SJCRH30 (cell line): Measurements from ENCODE around the gene KBTBD8. TPM values are rescaled to one million over a fixed set of nuclear protein-coding genes. Genes with fewer than 3 reads are reported as not detected.

Source experiments
- DNase-seq, 2 experiments: peaks; one replicate each; pipeline ENCODE4 v3.0.0-alpha.2; 2015 to 2020
- H3K27ac ChIP-seq: fragments of 250-450 bp; sonication (Bioruptor Pico); 2 replicates; pipeline ENCODE4 v1.5.1; 2020; ENCODE audit warnings: mild to moderate bottlenecking, moderate library complexity
- H3K27me3 ChIP-seq: fragments of 250-450 bp; sonication (Bioruptor Pico); 2 replicates; pipeline ENCODE4 v1.5.1; 2020; ENCODE audit warnings: mild to moderate bottlenecking, moderate library complexity
- H3K36me3 ChIP-seq: fragments of 250-450 bp; sonication (Bioruptor Pico); 2 replicates; pipeline ENCODE4 v1.5.1; 2020; ENCODE audit warnings: mild to moderate bottlenecking, moderate library complexity
- H3K4me1 ChIP-seq: fragments of 250-450 bp; sonication (Bioruptor Pico); 2 replicates; pipeline ENCODE4 v1.5.1; 2020; ENCODE audit warnings: mild to moderate bottlenecking, moderate library complexity
- H3K4me3 ChIP-seq: fragments of 250-450 bp; sonication (Bioruptor Pico); 2 replicates; pipeline ENCODE4 v1.5.1; 2020; ENCODE audit warnings: mild to moderate bottlenecking, moderate library complexity
- H3K9me3 ChIP-seq: fragments of 250-450 bp; sonication (Bioruptor Pico); replicated peaks from 2 replicates; pipeline ENCODE4 v1.5.1; 2020; ENCODE audit warnings: mild to moderate bottlenecking, moderate library complexity
- total RNA-seq: library from RNA; depleted of rRNA; stranded (reverse); fragments of >200 nt; shearing (Covaris generic); gene quantifications from 2 replicates; pipeline ENCODE4 v1.2.3, GENCODE V29; 2014

KBTBD8 gene
- total RNA-seq, 1 experiment from 2014 or later = 3.7 TPM

GRCh38 chr3:67044295-67044694 lies 46.2 kb downstream of the KBTBD8 start:
- Histone ChIP-seq H3K27ac (no peak overlapping the region), H3K36me3 (no peaks in the 10 kb centered on the region), H3K9me3 (no peaks in the 10 kb centered on the region), H3K4me1 (no peaks in the 10 kb centered on the region), H3K4me3 (no peak overlapping the region), H3K27me3 (no peaks in the 10 kb centered on the region)
- DNase-seq = no peak

DNA sequence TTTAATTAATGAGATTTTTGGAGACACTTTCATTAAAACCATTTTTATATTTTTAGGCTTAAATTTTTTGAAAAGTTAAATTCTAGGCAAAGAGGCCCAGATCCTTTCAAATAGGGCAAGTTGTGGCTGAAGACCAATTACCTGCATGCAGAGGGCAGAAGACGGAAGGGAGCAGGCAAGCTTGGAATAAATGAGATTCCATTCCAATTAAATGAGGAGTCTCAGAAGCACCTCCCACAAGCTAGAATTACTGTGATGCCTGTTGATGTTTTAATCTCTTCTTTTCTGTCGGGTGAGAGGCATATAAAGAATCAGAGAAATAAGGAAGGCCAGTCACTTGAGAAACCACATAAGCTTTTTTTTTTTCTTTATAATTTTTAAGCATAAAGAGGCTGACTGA lies 46.8 kb downstream of the KBTBD8 start:
- no peaks in the 10 kb centered on the region for H3K9me3 ChIP-seq
- no peak overlapping the region for H3K27ac ChIP-seq
- H3K4me1 ChIP-seq = no peaks in the 10 kb centered on the region
- H3K4me3 ChIP-seq = no peak overlapping the region
- H3K36me3 ChIP-seq = no peaks in the 10 kb centered on the region
- no peaks in the 10 kb centered on the region for H3K27me3 ChIP-seq
- DNase-seq = no peak

DNA sequence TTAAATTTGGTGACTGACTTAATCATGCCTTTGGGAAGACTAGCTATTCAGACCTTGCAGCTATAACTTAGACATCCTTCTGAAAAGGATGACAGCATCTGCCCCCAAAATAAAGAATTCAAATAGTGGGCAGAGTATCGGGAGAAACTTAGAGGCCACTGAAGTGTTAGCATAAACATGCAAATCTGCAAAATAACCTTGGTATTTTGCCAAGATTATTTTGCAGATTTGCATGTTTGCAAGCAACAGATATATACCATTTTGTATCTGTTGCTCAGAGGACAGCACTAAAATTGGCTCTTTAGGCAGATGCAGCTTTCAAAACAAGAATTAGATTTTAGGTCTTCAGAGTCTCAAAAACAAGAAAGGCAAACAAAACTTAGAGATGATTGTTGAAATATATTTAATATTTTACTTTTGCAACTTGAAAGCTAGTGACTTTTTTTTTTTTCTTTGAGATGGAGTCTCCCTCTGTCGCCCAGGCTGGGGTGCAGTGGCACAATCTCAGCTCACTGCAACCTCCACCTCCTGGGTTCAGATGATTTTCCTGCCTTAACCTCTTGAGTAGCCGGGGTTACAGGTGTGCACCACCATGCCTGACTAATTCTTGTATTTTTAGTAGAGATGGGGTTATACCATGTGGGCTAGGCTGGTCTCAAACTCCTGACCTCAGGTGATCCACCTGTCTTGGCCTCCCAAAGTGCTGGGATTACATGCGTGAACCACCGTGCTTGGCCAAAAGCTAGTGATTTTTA lies 47.8 kb downstream of the KBTBD8 start:
- H3K36me3 ChIP-seq = no peaks in the 10 kb centered on the region
- H3K4me1 ChIP-seq = no peaks in the 10 kb centered on the region
- H3K4me3 ChIP-seq = no peak overlapping the region
- DNase-seq = no peak
- H3K27ac ChIP-seq = no peak overlapping the region
- H3K27me3 ChIP-seq = no peaks in the 10 kb centered on the region
- no peaks in the 10 kb centered on the region for H3K9me3 ChIP-seq

GRCh38 chr3:67047051-67047450 lies 48.9 kb downstream of the KBTBD8 start:
- Histone ChIP-seq H3K4me3 (no peak overlapping the region), H3K36me3 (no peaks in the 10 kb centered on the region), H3K27ac (no peak overlapping the region), H3K27me3 (no peaks in the 10 kb centered on the region), H3K4me1 (no peaks in the 10 kb centered on the region), H3K9me3 (no peaks in the 10 kb centered on the region)
- no peak for DNase-seq

DNA sequence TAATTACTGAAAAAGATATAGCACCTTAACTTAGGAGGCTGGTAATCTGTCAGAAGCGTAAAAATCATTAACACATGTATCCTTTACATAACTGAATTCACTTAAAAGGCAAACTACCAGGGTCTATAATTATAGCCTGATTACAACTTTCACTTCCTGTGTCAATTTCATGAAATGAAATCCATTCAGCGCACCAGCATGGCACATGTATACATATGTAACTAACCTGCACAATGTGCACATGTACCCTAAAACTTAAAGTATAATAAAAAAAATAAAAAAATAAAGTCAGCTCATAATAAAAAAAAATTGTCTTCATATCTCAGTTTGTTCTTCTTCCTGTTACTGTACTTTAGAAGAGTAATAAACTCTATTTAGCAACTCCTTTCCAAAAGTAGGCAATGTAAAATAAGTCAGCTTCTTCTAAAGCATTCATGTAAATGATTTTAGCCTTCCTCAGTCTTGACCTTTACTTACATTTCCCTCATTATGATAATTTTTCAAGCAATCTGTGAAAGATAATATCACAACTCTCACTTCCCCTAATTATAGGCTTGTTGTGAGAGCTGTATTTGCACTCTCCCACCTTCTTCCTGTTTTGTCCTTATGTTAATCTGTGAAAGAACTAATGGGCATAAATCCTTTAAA lies 50.1 kb downstream of the KBTBD8 start:
- no peaks in the 10 kb centered on the region for H3K4me1 ChIP-seq
- no peak for DNase-seq
- no peaks in the 10 kb centered on the region for H3K27me3 ChIP-seq
- H3K9me3 ChIP-seq = no peaks in the 10 kb centered on the region
- no peaks in the 10 kb centered on the region for H3K36me3 ChIP-seq
- no peak overlapping the region for H3K4me3 ChIP-seq
- H3K27ac ChIP-seq = no peak overlapping the region

DNA sequence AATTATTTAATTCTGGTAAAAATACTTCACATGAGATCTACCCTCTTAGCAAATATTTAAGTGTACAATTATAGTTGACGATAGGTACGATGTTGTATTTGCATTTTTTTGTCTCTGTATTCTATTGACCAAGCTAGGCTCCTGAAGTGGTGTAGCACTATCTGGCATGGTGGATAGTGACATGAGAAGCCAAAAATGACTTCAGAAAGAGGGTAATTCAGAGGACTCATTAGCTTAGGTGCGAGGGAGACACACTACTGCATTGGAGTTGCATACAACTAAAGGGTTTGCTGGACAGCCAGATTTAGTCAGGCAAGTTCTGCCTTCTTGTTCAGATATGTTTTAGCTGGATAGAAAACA lies 50.6 kb downstream of the KBTBD8 start:
- no peaks in the 10 kb centered on the region for H3K4me1 ChIP-seq
- no peaks in the 10 kb centered on the region for H3K36me3 ChIP-seq
- H3K27me3 ChIP-seq = no peaks in the 10 kb centered on the region
- H3K4me3 ChIP-seq = no peak overlapping the region
- no peaks in the 10 kb centered on the region for H3K9me3 ChIP-seq
- no peak overlapping the region for H3K27ac ChIP-seq
- no peak for DNase-seq

DNA sequence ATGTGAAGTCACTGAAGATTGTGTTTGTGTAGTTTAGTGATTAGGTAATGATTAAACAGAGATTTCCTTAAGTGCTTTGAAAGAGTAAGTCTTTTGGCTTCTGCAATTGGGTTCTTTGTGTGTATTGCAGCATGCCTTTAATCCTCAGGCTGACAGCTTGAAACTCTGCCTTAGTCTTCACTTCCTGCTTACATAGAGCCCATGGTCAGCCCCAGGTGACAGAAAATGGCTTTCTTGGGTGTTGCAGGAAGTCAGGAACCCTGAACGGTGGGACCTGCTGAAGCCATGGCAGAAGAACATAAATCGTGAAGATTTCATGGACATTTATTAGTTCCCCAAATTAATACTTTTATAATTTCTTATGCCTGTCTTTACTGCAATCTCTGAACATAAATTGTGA lies 61.3 kb downstream of the KBTBD8 start:
- no peak overlapping the region for H3K4me3 ChIP-seq
- H3K27me3 ChIP-seq = no peaks in the 10 kb centered on the region
- H3K27ac ChIP-seq = no peak overlapping the region
- no peak for DNase-seq
- H3K9me3 ChIP-seq = no peaks in the 10 kb centered on the region
- H3K36me3 ChIP-seq = no peaks in the 10 kb centered on the region
- H3K4me1 ChIP-seq = no peaks in the 10 kb centered on the region
